VCaP (cell line): ENCODE data around the gene APMAP.

ENCODE experiments used
- H3K27ac ChIP-seq: fragments of 450-650 bp; 2 replicates; pipeline ENCODE4 v1.5.1; 2017
- TF ChIP-seq, protein P1 (sequence below): fragments of 450-650 bp; conservative IDR thresholded peaks from 2 replicates; pipeline ENCODE4 v1.5.1; 2017; ENCODE audit warnings: mild to moderate bottlenecking, moderate library complexity

The APMAP gene

DNA sequence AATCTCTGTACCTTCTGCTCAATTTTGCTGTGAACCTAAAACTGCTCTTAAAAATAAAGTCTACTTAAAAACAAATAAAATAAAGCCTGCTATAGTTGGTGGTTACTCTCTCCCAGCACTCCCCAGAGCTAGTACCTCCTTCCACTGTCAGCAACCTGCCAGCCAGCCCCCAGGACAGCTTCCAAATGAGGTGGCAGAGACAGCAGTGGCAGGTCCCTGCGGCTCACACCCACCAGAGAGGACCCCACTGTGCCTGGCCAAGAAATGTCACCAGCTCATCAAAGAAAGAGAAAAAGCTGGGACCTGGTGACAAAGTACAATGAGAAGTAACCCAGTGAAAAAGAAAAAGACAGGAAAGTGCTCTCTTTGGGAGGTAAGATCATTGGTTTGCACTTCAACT, 15.2 kb downstream of the APMAP start:
- H3K27ac ChIP-seq = no peak overlapping the region
- TF ChIP-seq, protein P1, sequence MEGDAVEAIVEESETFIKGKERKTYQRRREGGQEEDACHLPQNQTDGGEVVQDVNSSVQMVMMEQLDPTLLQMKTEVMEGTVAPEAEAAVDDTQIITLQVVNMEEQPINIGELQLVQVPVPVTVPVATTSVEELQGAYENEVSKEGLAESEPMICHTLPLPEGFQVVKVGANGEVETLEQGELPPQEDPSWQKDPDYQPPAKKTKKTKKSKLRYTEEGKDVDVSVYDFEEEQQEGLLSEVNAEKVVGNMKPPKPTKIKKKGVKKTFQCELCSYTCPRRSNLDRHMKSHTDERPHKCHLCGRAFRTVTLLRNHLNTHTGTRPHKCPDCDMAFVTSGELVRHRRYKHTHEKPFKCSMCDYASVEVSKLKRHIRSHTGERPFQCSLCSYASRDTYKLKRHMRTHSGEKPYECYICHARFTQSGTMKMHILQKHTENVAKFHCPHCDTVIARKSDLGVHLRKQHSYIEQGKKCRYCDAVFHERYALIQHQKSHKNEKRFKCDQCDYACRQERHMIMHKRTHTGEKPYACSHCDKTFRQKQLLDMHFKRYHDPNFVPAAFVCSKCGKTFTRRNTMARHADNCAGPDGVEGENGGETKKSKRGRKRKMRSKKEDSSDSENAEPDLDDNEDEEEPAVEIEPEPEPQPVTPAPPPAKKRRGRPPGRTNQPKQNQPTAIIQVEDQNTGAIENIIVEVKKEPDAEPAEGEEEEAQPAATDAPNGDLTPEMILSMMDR = no peak

DNA sequence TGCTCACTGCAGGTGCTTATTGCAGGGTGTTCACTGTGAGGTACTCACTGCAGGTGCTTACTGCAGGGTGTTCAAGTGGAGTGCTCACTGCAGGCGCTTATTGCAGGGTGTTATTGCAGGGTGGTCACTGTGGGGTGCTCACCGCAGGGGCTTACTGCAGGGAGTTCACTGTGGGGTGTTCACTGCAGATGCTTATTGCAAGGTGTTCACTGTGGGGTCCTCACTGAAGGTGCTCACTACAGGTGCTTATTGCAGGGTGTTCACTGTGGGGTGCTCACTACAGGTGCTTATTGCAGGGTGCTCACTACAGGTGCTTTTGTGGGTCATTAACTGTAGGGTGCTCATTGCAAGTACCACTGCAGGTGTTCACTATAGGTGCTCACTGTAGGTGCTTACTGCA, 20.2 kb downstream of the APMAP start:
- TF ChIP-seq, protein P1 = no peak
- no peak overlapping the region for H3K27ac ChIP-seq

GRCh38 chr20:24971376-24972101, 21.0 kb downstream of the APMAP start:
- TF ChIP-seq, protein P1 = no peak
- no peak overlapping the region for H3K27ac ChIP-seq

- TF ChIP-seq, protein P1 = no peak
- H3K27ac ChIP-seq = no peak overlapping the region
Observed at GRCh38 chr20:24970754-24971153, 21.8 kb downstream of the APMAP start.

- H3K27ac ChIP-seq = no peak overlapping the region
- TF ChIP-seq, protein P1 = no peak
Observed at GRCh38 chr20:24970030-24970553, 22.5 kb downstream of the APMAP start.

DNA sequence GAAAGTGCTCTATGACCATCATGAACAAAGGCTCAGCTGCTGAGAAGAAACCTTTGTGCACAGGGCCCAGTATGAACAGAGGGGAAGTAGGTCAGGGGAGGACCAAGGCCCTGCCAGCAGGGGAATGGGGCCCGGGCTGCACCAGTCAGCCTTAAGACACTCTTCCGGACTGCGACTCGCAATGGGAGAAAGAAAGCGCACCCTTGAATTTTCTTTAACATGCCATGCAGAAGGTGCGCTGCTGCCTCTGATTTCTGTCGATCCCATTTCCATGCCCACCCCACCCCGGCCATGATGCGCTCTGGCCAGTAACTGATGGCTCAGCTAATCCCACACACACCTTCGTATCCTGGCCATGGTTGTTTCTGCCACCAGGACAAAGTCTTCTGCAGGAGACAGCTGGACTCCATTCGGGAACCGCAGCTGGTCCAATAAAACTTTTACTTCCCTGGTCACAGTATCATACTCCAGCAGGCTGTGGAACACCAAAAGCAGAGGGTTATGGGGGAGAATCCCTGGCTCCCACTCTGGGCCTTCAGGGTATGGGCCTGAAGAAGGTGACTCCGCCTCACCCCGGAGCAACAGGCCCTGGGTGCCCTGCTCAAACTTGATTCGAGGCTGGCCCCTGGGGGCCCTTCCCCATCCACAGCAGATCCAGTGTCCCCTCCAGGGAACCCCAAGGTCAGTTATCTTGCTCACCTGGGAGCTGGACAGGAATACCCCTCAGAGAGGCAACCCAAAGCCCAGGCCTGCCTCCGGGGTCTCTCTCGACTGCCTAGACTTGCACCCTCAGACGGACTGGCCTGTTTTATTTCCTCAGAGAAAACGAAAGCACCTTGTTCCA, 23.1 kb downstream of the APMAP start:
- no peak overlapping the region for H3K27ac ChIP-seq
- TF ChIP-seq, protein P1 = no peak

- no peak overlapping the region for H3K27ac ChIP-seq
- TF ChIP-seq, protein P1 = no peak
Observed at GRCh38 chr20:24968278-24968800, 24.2 kb downstream of the APMAP start.
